ENCODE results near the gene GRK5.

The GRK5 gene

DNA sequence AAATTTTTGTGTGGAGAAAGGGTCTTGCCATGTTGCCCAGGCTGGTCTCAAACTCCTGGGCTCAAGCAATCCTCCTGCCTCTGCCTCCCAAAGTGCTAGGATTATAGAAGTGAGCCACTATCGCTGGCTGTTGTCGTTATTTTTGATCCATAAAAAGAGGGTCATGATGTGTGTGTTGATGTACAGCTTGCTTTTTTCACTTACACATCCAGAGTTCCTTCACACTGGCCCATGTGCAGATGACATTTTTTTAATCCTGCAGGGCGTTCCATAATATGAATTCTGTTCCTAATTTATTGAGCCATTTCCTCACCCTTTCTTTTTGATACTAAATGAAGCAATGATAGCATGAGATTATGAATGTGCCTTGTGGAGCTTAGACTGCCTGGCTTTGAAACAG is 40.8 kb downstream of the GRK5 start:
- DNase-seq (ENCODE audit: low read depth, low spot score): no peak
- TF ChIP-seq, protein P1, sequence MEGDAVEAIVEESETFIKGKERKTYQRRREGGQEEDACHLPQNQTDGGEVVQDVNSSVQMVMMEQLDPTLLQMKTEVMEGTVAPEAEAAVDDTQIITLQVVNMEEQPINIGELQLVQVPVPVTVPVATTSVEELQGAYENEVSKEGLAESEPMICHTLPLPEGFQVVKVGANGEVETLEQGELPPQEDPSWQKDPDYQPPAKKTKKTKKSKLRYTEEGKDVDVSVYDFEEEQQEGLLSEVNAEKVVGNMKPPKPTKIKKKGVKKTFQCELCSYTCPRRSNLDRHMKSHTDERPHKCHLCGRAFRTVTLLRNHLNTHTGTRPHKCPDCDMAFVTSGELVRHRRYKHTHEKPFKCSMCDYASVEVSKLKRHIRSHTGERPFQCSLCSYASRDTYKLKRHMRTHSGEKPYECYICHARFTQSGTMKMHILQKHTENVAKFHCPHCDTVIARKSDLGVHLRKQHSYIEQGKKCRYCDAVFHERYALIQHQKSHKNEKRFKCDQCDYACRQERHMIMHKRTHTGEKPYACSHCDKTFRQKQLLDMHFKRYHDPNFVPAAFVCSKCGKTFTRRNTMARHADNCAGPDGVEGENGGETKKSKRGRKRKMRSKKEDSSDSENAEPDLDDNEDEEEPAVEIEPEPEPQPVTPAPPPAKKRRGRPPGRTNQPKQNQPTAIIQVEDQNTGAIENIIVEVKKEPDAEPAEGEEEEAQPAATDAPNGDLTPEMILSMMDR (IDR thresholded peaks at IDR 0.05; ENCODE audit: insufficient read depth, low read length, missing control alignments): no peak
- ChIA-PET POLR2A (no interaction called here), CTCF (interaction anchor here (1.1 to 2.5 kb wide), 5 partner anchors 26 to 295 kb away, joined by 3 to 16 read pairs (median 4); no protein-coding TSS in a partner anchor)
- H3K4me3 ChIP-seq (ENCODE audit: low read depth, low read length): no peak overlapping the region

DNA sequence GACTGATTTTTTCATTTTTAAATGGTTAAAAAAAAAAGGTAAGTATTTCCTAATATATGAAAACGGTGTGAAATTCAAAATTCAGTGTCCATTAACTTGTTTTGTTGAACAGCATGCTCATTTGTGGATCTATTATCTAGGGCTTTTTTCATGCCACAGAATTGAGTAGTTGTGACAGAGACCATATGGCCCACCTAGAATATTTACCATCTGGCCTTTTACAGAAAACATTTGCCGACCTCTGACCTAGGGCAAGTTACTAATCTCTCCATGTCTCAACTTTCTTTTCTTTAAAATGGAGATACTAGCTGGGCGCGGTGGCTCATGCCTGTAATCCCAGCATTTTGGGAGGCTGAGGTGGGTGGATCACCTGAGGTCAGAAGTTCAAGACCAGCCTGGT is 41.3 kb downstream of the GRK5 start:
- ChIA-PET POLR2A (no interaction called here), CTCF (interaction anchor here (1.1 to 4.9 kb wide), 4 partner anchors 38 to 295 kb away, joined by 3 to 24 read pairs (median 12); no protein-coding TSS in a partner anchor)
- no peak overlapping the region for H3K4me3 ChIP-seq (ENCODE audit: low read depth, low read length)
- no peak for DNase-seq (ENCODE audit: low read depth, low spot score)
- TF ChIP-seq, protein P1 (IDR thresholded peaks at IDR 0.05; ENCODE audit: insufficient read depth, low read length, missing control alignments): no peak

DNA sequence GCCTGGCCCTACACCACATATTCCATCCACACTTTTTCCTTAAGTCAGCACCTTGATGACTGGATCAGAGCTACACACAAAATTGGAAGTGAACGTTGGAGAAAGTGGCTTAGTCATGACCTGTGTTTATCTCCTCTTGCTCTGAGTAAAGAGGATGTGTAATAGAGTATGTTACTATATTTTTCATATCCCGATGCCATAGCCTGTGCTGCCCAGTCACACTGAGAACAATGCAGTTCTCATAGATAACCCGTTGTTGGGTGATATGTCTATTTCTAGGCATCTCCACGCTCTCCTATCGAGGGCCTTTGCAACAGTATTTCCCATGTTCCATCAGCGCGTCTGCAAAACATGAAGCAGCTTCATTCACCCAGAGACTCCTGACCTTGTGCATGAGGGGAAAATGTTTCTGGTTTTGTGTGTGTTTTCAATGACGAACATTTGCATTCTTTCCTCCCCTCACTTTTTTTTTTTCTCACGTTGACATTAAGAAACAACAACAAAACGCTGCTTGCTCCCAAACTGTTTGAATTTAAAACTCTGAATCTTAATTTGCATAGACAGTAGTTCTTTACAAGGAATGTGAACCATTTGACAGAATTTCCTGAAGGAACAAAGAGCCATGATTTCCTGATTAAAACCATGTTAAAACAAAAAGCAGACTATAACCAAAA is 43.4 kb downstream of the GRK5 start:
- CTCF ChIA-PET: interaction anchor here (0.9 to 4.9 kb wide), 5 partner anchors 9 to 195 kb away, joined by 3 to 24 read pairs (median 6); partner anchors contain the start of gene GRK5
- DNase-seq (ENCODE audit: low read depth, low spot score): peak; percentile 63
- TF ChIP-seq, protein P1 (IDR thresholded peaks at IDR 0.05; ENCODE audit: insufficient read depth, low read length, missing control alignments): no peak
- no peak overlapping the region for H3K4me3 ChIP-seq (ENCODE audit: low read depth, low read length)
- POLR2A ChIA-PET: interaction anchor here (0.8 to 1.3 kb wide), 4 partner anchors 12 to 266 kb away, joined by 3 to 6 read pairs (median 3); partner anchors contain the start of gene GRK5

DNA sequence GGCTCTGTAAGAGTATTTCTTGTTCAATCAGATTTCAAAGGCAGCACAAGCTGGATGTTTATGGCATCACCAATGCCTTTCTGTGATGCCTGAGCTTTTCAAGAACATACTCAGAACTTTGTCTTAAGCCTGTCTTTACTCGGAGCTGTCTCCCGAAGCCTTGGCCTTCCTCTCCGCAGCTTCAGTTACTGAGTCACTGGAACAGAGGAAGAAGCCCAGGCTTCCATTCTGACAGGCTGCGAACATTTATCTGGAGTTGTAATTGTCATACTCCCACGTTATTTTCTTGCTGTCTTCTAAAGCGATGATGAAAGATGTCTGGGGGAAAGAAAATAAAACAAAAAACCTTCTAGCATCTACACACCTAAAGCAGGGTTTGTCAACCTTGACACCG is 43.9 kb downstream of the GRK5 start:
- DNase-seq (ENCODE audit: low read depth, low spot score): peak; percentile 52
- no peak overlapping the region for H3K4me3 ChIP-seq (ENCODE audit: low read depth, low read length)
- CTCF ChIA-PET: interaction anchor here (0.9 to 4.9 kb wide), 5 partner anchors 10 to 194 kb away, joined by 3 to 24 read pairs (median 6); partner anchors contain the start of gene GRK5
- POLR2A ChIA-PET: interaction anchor here (0.9 to 1.3 kb wide), 3 partner anchors 44 to 266 kb away, joined by 3 to 6 read pairs (median 3); partner anchors contain the start of gene GRK5
- TF ChIP-seq, protein P1 (IDR thresholded peaks at IDR 0.05; ENCODE audit: insufficient read depth, low read length, missing control alignments): no peak

DNA sequence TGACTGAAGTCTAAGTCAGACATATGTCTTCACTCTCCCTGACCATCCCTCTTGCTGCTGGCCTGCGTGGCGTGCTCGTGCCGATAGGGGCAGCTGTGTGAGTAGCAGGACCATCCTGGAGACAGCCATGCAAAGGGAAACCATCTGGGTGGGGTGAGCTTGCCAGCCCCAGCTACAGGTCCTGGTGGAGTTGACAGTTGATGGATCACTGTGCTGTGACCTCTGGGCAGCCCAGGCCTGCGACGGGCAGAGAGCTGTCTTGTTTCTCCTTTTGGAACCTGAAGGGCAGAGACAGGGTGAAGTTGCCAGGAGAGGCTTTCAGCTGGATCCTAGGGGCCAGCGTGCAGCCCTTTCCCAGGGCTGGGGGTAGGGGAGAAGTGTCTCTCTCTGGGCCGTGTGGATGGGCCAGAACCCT is 44.7 kb downstream of the GRK5 start:
- TF ChIP-seq, protein P1 (IDR thresholded peaks at IDR 0.05; ENCODE audit: insufficient read depth, low read length, missing control alignments): peak; percentile 62
- ChIA-PET POLR2A (interaction anchor here (0.7 kb wide), 1 partner anchor 120 kb away, joined by 3 read pairs; no protein-coding TSS in a partner anchor), CTCF (interaction anchor here (0.5 to 4.9 kb wide), 6 partner anchors 22 to 218 kb away, joined by 3 to 24 read pairs (median 4); partner anchors contain the start of gene GRK5)
- H3K4me3 ChIP-seq (ENCODE audit: low read depth, low read length): no peak overlapping the region
- DNase-seq (ENCODE audit: low read depth, low spot score): no peak
